ENCODE measurements around the gene CLDN34. TPM values are rescaled to one million over a fixed set of nuclear protein-coding genes. Genes with fewer than 3 reads are reported as not detected.

CLDN34 gene
- total and polyA plus RNA-seq, 7 donors = 0.16 to 2.2 (median 0.68) TPM; not detected in 4

- Histone ChIP-seq H3K27me3 (no peaks in the 10 kb centered on the region), H3K36me3 (no peaks in the 10 kb centered on the region), H3K4me1 (peaks cover 0 to 23% (median 9%) of the 10 kb centered on the region in 4 donors), H3K27ac (peak overlapping the region in 3 of 4 donors; percentile 22 to 70 (median 66)), H3K9me3 (no peaks in the 10 kb centered on the region), H3K4me3 (no peak overlapping the region)
- WGBS, 2 donors = 96 to 99% methylated on average over 2 of the region's 2 CpGs
- TF ChIP-seq CTCF (IDR thresholded peaks at IDR 0.05) (no peak), POLR2AphosphoS5 (IDR thresholded peaks at IDR 0.05) (peak in 3 of 4 donors; percentile 64 to 75 (median 69)), EP300 (IDR thresholded peaks at IDR 0.05) (no peak), POLR2A (IDR thresholded peaks at IDR 0.05) (no peak)
- DNase-seq = no peak
- intact Hi-C loops (cut with DNase I) = no loop called here
Observed at GRCh38 chrX:10008483-10009056, 41.4 kb downstream of the CLDN34 start.

- TF ChIP-seq POLR2AphosphoS5 (IDR thresholded peaks at IDR 0.05) = peak in 1 of 4 donors; percentile 12
- no peak for TF ChIP-seq CTCF (IDR thresholded peaks at IDR 0.05)
- no peak for TF ChIP-seq EP300 (IDR thresholded peaks at IDR 0.05)
- 56 to 74% methylated on average over 1 of the region's 1 CpG for WGBS, 2 donors
Observed at GRCh38 chrX:10009741-10010140, 42.6 kb downstream of the CLDN34 start.

GRCh38 chrX:10010686-10011085, 43.5 kb downstream of the CLDN34 start:
- H3K4me3 ChIP-seq = no peak overlapping the region
- WGBS, 2 donors = 11 to 39% methylated on average over 5 of the region's 5 CpGs
- TF ChIP-seq POLR2A (IDR thresholded peaks at IDR 0.05) (no peak), EP300 (IDR thresholded peaks at IDR 0.05) (no peak), CTCF (IDR thresholded peaks at IDR 0.05) (no peak), POLR2AphosphoS5 (IDR thresholded peaks at IDR 0.05) (no peak)
- no peaks in the 10 kb centered on the region for H3K36me3 ChIP-seq
- no peak for DNase-seq
- H3K9me3 ChIP-seq = no peaks in the 10 kb centered on the region
- peaks cover 0 to 23% (median 9%) of the 10 kb centered on the region in 4 donors for H3K4me1 ChIP-seq
- H3K27ac ChIP-seq = peak overlapping the region; percentile 49 to 70 (median 62)
- intact Hi-C loops (cut with DNase I) = loop anchor here (5.0 kb wide), 1 partner anchor 102 kb away; no protein-coding TSS in a partner anchor
- H3K27me3 ChIP-seq = no peaks in the 10 kb centered on the region

More at GRCh38 chrX:10009741-10010140, 42.6 kb downstream of the CLDN34 start:
- intact Hi-C loops (cut with DNase I) = loop anchor here (5.0 kb wide), 1 partner anchor 103 kb away; no protein-coding TSS in a partner anchor
- Histone ChIP-seq H3K9me3 (no peaks in the 10 kb centered on the region), H3K27me3 (no peaks in the 10 kb centered on the region), H3K4me1 (peaks cover 0 to 23% (median 9%) of the 10 kb centered on the region in 4 donors), H3K27ac (peak overlapping the region in 3 of 4 donors; percentile 49 to 70 (median 66)), H3K36me3 (no peaks in the 10 kb centered on the region), H3K4me3 (no peak overlapping the region)
- DNase-seq = peak; percentile 24

GRCh38 chrX:10011261-10011931, 44.2 kb downstream of the CLDN34 start:
- Histone ChIP-seq H3K27ac (peak overlapping the region in 3 of 4 donors; percentile 58 to 70 (median 66)), H3K4me3 (no peak overlapping the region), H3K9me3 (no peaks in the 10 kb centered on the region), H3K27me3 (no peaks in the 10 kb centered on the region), H3K4me1 (peaks cover 0 to 23% (median 9%) of the 10 kb centered on the region in 4 donors), H3K36me3 (no peaks in the 10 kb centered on the region)
- 42 to 79% methylated on average over 10 of the region's 10 CpGs for WGBS, 2 donors
- intact Hi-C loops (cut with DNase I) = loop anchor here (5.0 kb wide), 1 partner anchor 101 kb away; no protein-coding TSS in a partner anchor
- TF ChIP-seq POLR2AphosphoS5 (IDR thresholded peaks at IDR 0.05) (no peak), CTCF (IDR thresholded peaks at IDR 0.05) (no peak), POLR2A (IDR thresholded peaks at IDR 0.05) (no peak), EP300 (IDR thresholded peaks at IDR 0.05) (no peak)
- peak; percentile 36 for DNase-seq
